B cell (primary cell): Measurements from ENCODE around the gene ANKS1B. TPM values are rescaled to one million over a fixed set of nuclear protein-coding genes. Genes with fewer than 3 reads are reported as not detected.
"Not testable (repeated sequence)": the region's sequence is repeated elsewhere in the genome, so short reads cannot be mapped to it uniquely, and the experiment has no call there.

ENCODE experiments used
- ATAC-seq: fragments of 200-7000 bp; cut with Tn5 transposase; one replicate; pipeline ENCODE4 v1.10.0; 2021; ENCODE audit warnings: low read depth, mild to moderate bottlenecking, moderate number of reproducible peaks, moderate library complexity
- CTCF ChIA-PET: fragments of 350-600 bp; sonication (Branson Sonifier 250); formaldehyde crosslinking; loops from one replicate; lab custom pipeline; 2021; ENCODE audit warnings: antibody characterized with exemption, inconsistent platforms; lab: Charles Lee
- POLR2A ChIA-PET: fragments of 350-600 bp; sonication (Branson Sonifier 250); formaldehyde crosslinking; loops from one replicate; lab custom pipeline; 2021; ENCODE audit warnings: antibody characterized with exemption; lab: Charles Lee
- DNase-seq: peaks from one replicate; pipeline ENCODE4 v3.0.0; 2013
- H2AFZ ChIP-seq: 2 replicates; pipeline ENCODE4 v1.6.1; 2012; ENCODE audit warnings: mild to moderate bottlenecking, low read depth, low read length; ENCODE audit not compliant: insufficient read depth, poor library complexity, severe bottlenecking
- H3K27ac ChIP-seq, 2 donors: 1 replicate in 1 of 2; 2 replicates in 1 of 2; pipeline ENCODE4 v1.5.1; 2012 to 2013; ENCODE audit warnings: low read length in 2 of 2, mild to moderate bottlenecking in 2 of 2, moderate library complexity in 1 of 2
- H3K27me3 ChIP-seq, 4 experiments: fragments of 200-600 bp in 1 of 4; sonication (generic) in 1 of 4; replicated peaks in 1 of 4; 1 replicate in 2 of 4; 2 replicates in 2 of 4; pipeline versions ENCODE4 v1.6.1 to v1.7.0; 2013 to 2016; ENCODE audit warnings: low read length in 3 of 4, mild to moderate bottlenecking in 2 of 4, mixed read lengths in 1 of 4, moderate library complexity in 1 of 4; ENCODE audit not compliant: insufficient read depth in 4 of 4, control insufficient read depth in 3 of 4; ENCODE audit errors: control extremely low read depth in 1 of 4
- H3K36me3 ChIP-seq, 2 experiments: replicated peaks in 1 of 2; 1 replicate in 1 of 2; 2 replicates in 1 of 2; pipeline versions ENCODE4 v1.6.1 to v1.7.1; 2013; ENCODE audit warnings: low read length in 1 of 2; ENCODE audit not compliant: insufficient read depth in 2 of 2, control insufficient read depth in 1 of 2; ENCODE audit errors: control extremely low read depth in 1 of 2, extremely low read depth in 1 of 2
- H3K4me1 ChIP-seq, 2 donors: fragments of 200-600 bp in 1 of 2; sonication (generic) in 1 of 2; 1 replicate in 1 of 2; 2 replicates in 1 of 2; pipeline versions ENCODE4 v1.5.1 to v1.6.1; 2013 to 2017; ENCODE audit warnings: low read length in 2 of 2; ENCODE audit not compliant: control insufficient read depth in 2 of 2, insufficient read depth in 2 of 2
- H3K4me2 ChIP-seq: replicated peaks from 2 replicates; pipeline ENCODE3; 2012; ENCODE audit warnings: mild to moderate bottlenecking, low read depth, low read length; ENCODE audit not compliant: poor library complexity, severe bottlenecking
- H3K4me3 ChIP-seq, 5 experiments: fragments of 200-600 bp in 1 of 5; sonication (generic) in 1 of 5; 1 replicate in 3 of 5; 2 replicates in 2 of 5; pipeline versions ENCODE4 v1.5.1 to v1.7.0; 2011 to 2016; ENCODE audit warnings: low read length in 4 of 5, mild to moderate bottlenecking in 4 of 5, low read depth in 2 of 5, control low read depth in 1 of 5, moderate library complexity in 1 of 5; ENCODE audit not compliant: insufficient read depth in 1 of 5; ENCODE audit errors: control extremely low read depth in 1 of 5, extremely low read depth in 1 of 5
- H3K79me2 ChIP-seq: fragments of 200-600 bp; sonication (generic); one replicate; pipeline ENCODE4 v1.6.0; 2016; ENCODE audit warnings: low read length; ENCODE audit not compliant: control insufficient read depth, insufficient read depth
- H3K9ac ChIP-seq: fragments of 200-600 bp; sonication (generic); 2 replicates; pipeline ENCODE4 v1.6.1; 2017; ENCODE audit warnings: mild to moderate bottlenecking, low read length, moderate library complexity
- H3K9me3 ChIP-seq, 3 donors: one replicate each; pipeline versions ENCODE4 v1.6.1 to v1.7.1; 2013; ENCODE audit warnings: low read length in 2 of 3; ENCODE audit not compliant: control insufficient read depth in 2 of 3, insufficient read depth in 1 of 3; ENCODE audit errors: control extremely low read depth in 1 of 3
- H4K20me1 ChIP-seq: 2 replicates; pipeline ENCODE4 v1.6.0; 2012; ENCODE audit warnings: mild to moderate bottlenecking, low read length; ENCODE audit not compliant: insufficient read depth, control insufficient read depth, poor library complexity, severe bottlenecking
- H3K27ac Mint-ChIP-seq: one replicate; pipeline ENCODE4 v1.8.0; 2021; ENCODE audit warnings: mixed read lengths
- H3K27me3 Mint-ChIP-seq: one replicate; pipeline ENCODE4 v1.8.0; 2021; ENCODE audit warnings: mixed read lengths
- H3K4me1 Mint-ChIP-seq: one replicate; pipeline ENCODE4 v1.8.0; 2021; ENCODE audit warnings: mixed read lengths
- H3K4me3 Mint-ChIP-seq: one replicate; pipeline ENCODE4 v1.8.0; 2021; ENCODE audit warnings: mixed read lengths
- H3K9me3 Mint-ChIP-seq: one replicate; pipeline ENCODE4 v1.8.0; 2022; ENCODE audit warnings: mixed read lengths; ENCODE audit not compliant: insufficient read depth
- CTCF ChIP-seq: fragments of 200-600 bp; IDR thresholded peaks from one replicate; pipeline ENCODE4 v1.8.0; 2022; ENCODE audit warnings: antibody characterized with exemption, mild to moderate bottlenecking
- EZH2 ChIP-seq: IDR thresholded peaks from 2 replicates; pipeline ENCODE4 v1.6.1; 2012; ENCODE audit warnings: borderline replicate concordance, low read depth, mild to moderate bottlenecking, moderate library complexity, low read length; ENCODE audit not compliant: insufficient read depth, poor library complexity, severe bottlenecking
- WGBS: methylation state at CpG from one replicate; pipeline ENCODE4 v1.1.5; 2013; ENCODE audit warnings: missing lambda C conversion rate; ENCODE audit not compliant: insufficient coverage; 5-methylcytosine and 5-hydroxymethylcytosine counted together
- intact Hi-C: fragments of 100-400 bp; cut with micrococcal nuclease; formaldehyde crosslinking; loops from one replicate; pipeline ENCODE4 v1.10.0; 2022
- polyA plus RNA-seq: library from polyadenylated mRNA; depleted of rRNA; stranded (reverse); fragments of >200 nt; gene quantifications from 2 replicates; pipeline ENCODE4 v1.2.3, GENCODE V29; 2012
- total RNA-seq, 2 donors: library from RNA; stranded (reverse); fragments of 120-200 nt in 1 of 2; gene quantifications; 1 replicate in 1 of 2; 2 replicates in 1 of 2; pipeline versions ENCODE4 v1.2.3 to v1.2.4, GENCODE V29; 2013 to 2022

ANKS1B gene
- total and polyA plus RNA-seq, 2 donors (not counting 1 experiment from before 2014, with no cell fraction given) = not detected

DNA sequence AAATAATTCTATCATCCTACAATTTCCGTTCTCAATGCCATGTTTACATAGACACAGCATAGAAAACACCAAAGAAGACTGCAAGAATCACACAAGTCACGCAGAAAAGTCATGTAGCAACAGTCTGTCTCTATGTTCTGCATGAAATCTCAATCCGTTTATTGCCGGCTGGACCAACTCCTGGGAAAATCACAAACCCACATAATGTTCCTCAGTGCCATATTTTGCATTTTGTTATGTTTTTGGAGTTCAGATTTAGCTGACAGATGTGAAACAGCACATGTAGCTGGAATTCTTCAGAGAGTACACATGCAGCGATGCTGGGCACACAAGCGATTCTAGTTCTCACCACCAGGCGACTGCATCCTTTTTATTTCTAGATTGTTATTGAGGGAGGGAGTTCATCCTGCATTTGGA, 1146.5 kb downstream of the ANKS1B start:
- peaks cover 0 to 4% (median 0%) of the 10 kb centered on the region in 4 experiments for H3K27me3 ChIP-seq
- H3K27me3 Mint-ChIP-seq = peaks cover 30% of the 10 kb centered on the region
- H3K4me2 ChIP-seq = no peak overlapping the region
- H4K20me1 ChIP-seq = no peaks in the 10 kb centered on the region
- H3K9me3 Mint-ChIP-seq = no peaks in the 10 kb centered on the region
- intact Hi-C loops = no loop called here
- no peak for TF ChIP-seq EZH2
- TF ChIP-seq CTCF = no peak
- no peak overlapping the region for H3K9ac ChIP-seq
- DNase-seq = no peak
- H3K36me3 ChIP-seq = no peaks in the 10 kb centered on the region
- H2AFZ ChIP-seq = no peak overlapping the region
- WGBS = 58% methylated on average over 2 of the region's 7 CpGs
- H3K27ac ChIP-seq = no peak overlapping the region
- no peaks in the 10 kb centered on the region for H3K4me1 Mint-ChIP-seq
- ChIA-PET POLR2A (no interaction called here), CTCF (no interaction called here)
- no peak overlapping the region for H3K27ac Mint-ChIP-seq
- no peaks in the 10 kb centered on the region for H3K79me2 ChIP-seq
- H3K4me3 Mint-ChIP-seq = no peak overlapping the region
- ATAC-seq = no peak
- no peak overlapping the region for H3K4me3 ChIP-seq
- H3K9me3 ChIP-seq = no peaks in the 10 kb centered on the region
- no peaks in the 10 kb centered on the region for H3K4me1 ChIP-seq

- peaks cover 36% of the 10 kb centered on the region for H3K27me3 Mint-ChIP-seq
- POLR2A ChIA-PET = not testable (repeated sequence)
These were observed 1147.5 kb downstream of the ANKS1B start for GRCh38 chr12:98837134-98837752.

More at GRCh38 chr12:98837134-98837752, 1147.5 kb downstream of the ANKS1B start:
- DNase-seq, H3K4me1 Mint-ChIP-seq, H3K4me2 ChIP-seq, CTCF ChIA-PET, ATAC-seq, H4K20me1 ChIP-seq, H3K9ac ChIP-seq, H2AFZ ChIP-seq, H3K4me3 ChIP-seq, H3K4me3 Mint-ChIP-seq, intact Hi-C loops, H3K27ac ChIP-seq, H3K4me1 ChIP-seq, H3K9me3 Mint-ChIP-seq, H3K79me2 ChIP-seq, H3K36me3 ChIP-seq, H3K9me3 ChIP-seq, H3K27ac Mint-ChIP-seq, H3K27me3 ChIP-seq: not testable (repeated sequence)
- WGBS = 96% methylated on average over 7 of the region's 12 CpGs
